Measurements from ENCODE around the gene EFNB2. TPM values are rescaled to one million over a fixed set of nuclear protein-coding genes. Genes with fewer than 3 reads are reported as not detected.
A peak's percentile ranks its signal among the peaks of the same experiment; 100 is the strongest.

The EFNB2 gene
- total RNA-seq, 1 experiment from 2014 or later: 68.0 TPM

- Mint-ChIP-seq H3K9me3 (ENCODE audit: unreplicated experiment) (no peaks in the 10 kb centered on the region), H3K36me3 (ENCODE audit: insufficient read depth, unreplicated experiment) (peaks cover 78% of the 10 kb centered on the region), H3K4me1 (ENCODE audit: low read depth, unreplicated experiment) (peaks cover 70% of the 10 kb centered on the region), H3K27ac (ENCODE audit: unreplicated experiment) (no peak overlapping the region), H3K4me3 (ENCODE audit: unreplicated experiment) (no peak overlapping the region), H3K27me3 (ENCODE audit: insufficient read depth, unreplicated experiment) (no peaks in the 10 kb centered on the region)
- no peak overlapping the region for H3K4me3 ChIP-seq (ENCODE audit: low read depth, low read length)
- H3K27me3 ChIP-seq (replicated peaks; ENCODE audit: control insufficient read depth, insufficient read depth, low read length): no peaks in the 10 kb centered on the region
- intact Hi-C loops (cut with micrococcal nuclease; ENCODE audit: unreplicated experiment): no loop called here
- H3K36me3 ChIP-seq (ENCODE audit: control insufficient read depth, insufficient read depth, low read length): peaks cover 3% of the 10 kb centered on the region
- no TSS peak for BruUV-seq (replicated peaks)
- H3K9me3 ChIP-seq: no peaks in the 10 kb centered on the region
- CTCF ChIA-PET: interaction anchor here (1.3 kb wide), 1 partner anchor 12 kb away, joined by 3 read pairs; the partner anchor contains the start of gene EFNB2
- peaks cover 55% of the 10 kb centered on the region for H3K4me1 ChIP-seq
- no peak for TF ChIP-seq CTCF (IDR thresholded peaks at IDR 0.05; ENCODE audit: insufficient read depth in 1 of 2, low read depth in 1 of 2, low read length in 1 of 2, severe bottlenecking in 1 of 2, unreplicated experiment in 1 of 2)
- no peak for DNase-seq
- POLR2A ChIA-PET: no interaction called here
These were observed 11.4 kb downstream of the EFNB2 start for GRCh38 chr13:106524108-106524507.

- no peak for TF ChIP-seq CTCF (IDR thresholded peaks at IDR 0.05; ENCODE audit: insufficient read depth in 1 of 2, low read depth in 1 of 2, low read length in 1 of 2, severe bottlenecking in 1 of 2, unreplicated experiment in 1 of 2)
- peaks cover 65% of the 10 kb centered on the region for H3K4me1 Mint-ChIP-seq (ENCODE audit: low read depth, unreplicated experiment)
- no peaks in the 10 kb centered on the region for H3K27me3 ChIP-seq (replicated peaks; ENCODE audit: control insufficient read depth, insufficient read depth, low read length)
- DNase-seq: no peak
- H3K4me3 Mint-ChIP-seq (ENCODE audit: unreplicated experiment): no peak overlapping the region
- H3K36me3 ChIP-seq (ENCODE audit: control insufficient read depth, insufficient read depth, low read length): peaks cover 3% of the 10 kb centered on the region
- H3K4me3 ChIP-seq (ENCODE audit: low read depth, low read length): no peak overlapping the region
- H3K9me3 Mint-ChIP-seq (ENCODE audit: unreplicated experiment): no peaks in the 10 kb centered on the region
- H3K4me1 ChIP-seq: peaks cover 50% of the 10 kb centered on the region
- H3K27me3 Mint-ChIP-seq (ENCODE audit: insufficient read depth, unreplicated experiment): no peaks in the 10 kb centered on the region
- BruUV-seq (replicated peaks): no TSS peak
- ChIA-PET CTCF (no interaction called here), POLR2A (no interaction called here)
- H3K9me3 ChIP-seq: no peaks in the 10 kb centered on the region
- intact Hi-C loops (cut with micrococcal nuclease; ENCODE audit: unreplicated experiment): no loop called here
- H3K27ac Mint-ChIP-seq (ENCODE audit: unreplicated experiment): no peak overlapping the region
- peaks cover 78% of the 10 kb centered on the region for H3K36me3 Mint-ChIP-seq (ENCODE audit: insufficient read depth, unreplicated experiment)
These were observed 11.9 kb downstream of the EFNB2 start for GRCh38 chr13:106523576-106523975.

GRCh38 chr13:106522898-106523525 is 12.4 kb downstream of the EFNB2 start:
- peaks cover 78% of the 10 kb centered on the region for H3K36me3 Mint-ChIP-seq (ENCODE audit: insufficient read depth, unreplicated experiment)
- no peaks in the 10 kb centered on the region for H3K27me3 ChIP-seq (replicated peaks; ENCODE audit: control insufficient read depth, insufficient read depth, low read length)
- no peak overlapping the region for H3K4me3 Mint-ChIP-seq (ENCODE audit: unreplicated experiment)
- ChIA-PET CTCF (no interaction called here), POLR2A (no interaction called here)
- peaks cover 45% of the 10 kb centered on the region for H3K4me1 ChIP-seq
- H3K36me3 ChIP-seq (ENCODE audit: control insufficient read depth, insufficient read depth, low read length): peaks cover 3% of the 10 kb centered on the region
- H3K4me1 Mint-ChIP-seq (ENCODE audit: low read depth, unreplicated experiment): peaks cover 59% of the 10 kb centered on the region
- no peaks in the 10 kb centered on the region for H3K9me3 ChIP-seq
- H3K27ac Mint-ChIP-seq (ENCODE audit: unreplicated experiment): peak overlapping the region; percentile 48
- H3K4me3 ChIP-seq (ENCODE audit: low read depth, low read length): no peak overlapping the region
- DNase-seq: no peak
- BruUV-seq (replicated peaks): no TSS peak
- no peaks in the 10 kb centered on the region for H3K27me3 Mint-ChIP-seq (ENCODE audit: insufficient read depth, unreplicated experiment)
- TF ChIP-seq CTCF (IDR thresholded peaks at IDR 0.05; ENCODE audit: insufficient read depth in 1 of 2, low read depth in 1 of 2, low read length in 1 of 2, severe bottlenecking in 1 of 2, unreplicated experiment in 1 of 2): no peak
- intact Hi-C loops (cut with micrococcal nuclease; ENCODE audit: unreplicated experiment): no loop called here
- H3K9me3 Mint-ChIP-seq (ENCODE audit: unreplicated experiment): no peaks in the 10 kb centered on the region

All from Caco-2 (cell line).